ENCODE measurements around the gene CCN5. TPM values are rescaled to one million over a fixed set of nuclear protein-coding genes. Genes with fewer than 3 reads are reported as not detected.

CCN5 gene
- total and polyA plus RNA-seq, 2 of the 13 experiments (the other 11 are each of a cell fraction or from before 2014, with no cell fraction given), result 0.12 TPM; not detected in 1

DNA sequence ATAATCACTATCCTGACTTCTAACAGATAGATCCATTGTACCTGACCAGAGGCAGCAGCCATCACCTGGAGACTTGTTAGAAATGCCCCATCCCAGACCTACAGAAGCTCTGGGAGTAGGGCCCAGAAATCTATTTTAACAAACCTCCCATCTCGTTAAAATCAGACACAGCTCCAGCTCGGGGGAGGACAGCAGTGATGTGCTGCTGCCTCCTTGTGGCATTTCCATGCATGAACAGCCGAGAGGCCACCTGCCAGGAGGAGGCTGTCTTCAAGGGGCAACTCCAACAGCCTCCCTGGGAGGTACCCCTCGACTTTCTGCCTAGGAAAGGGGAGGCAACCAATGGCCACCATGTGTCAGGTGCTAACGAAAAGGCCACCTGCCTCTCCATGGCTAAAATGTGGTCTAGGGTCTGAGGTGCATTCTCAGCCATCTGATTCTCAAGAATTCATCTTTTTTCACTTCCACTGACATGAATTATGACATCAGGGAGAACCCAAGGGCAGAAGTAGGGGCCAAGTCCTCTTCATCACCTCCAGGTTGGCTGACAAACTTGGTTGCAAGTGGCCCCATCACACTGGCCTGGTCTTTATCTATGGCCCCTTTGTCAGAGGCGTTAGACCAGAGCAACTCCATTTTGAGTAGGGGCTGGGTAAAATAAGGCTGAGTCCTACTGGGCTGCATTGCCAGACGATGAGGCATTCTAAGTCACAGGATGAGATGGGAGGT is 18.3 kb downstream of the CCN5 start (continued):
- TF ChIP-seq, protein P1, sequence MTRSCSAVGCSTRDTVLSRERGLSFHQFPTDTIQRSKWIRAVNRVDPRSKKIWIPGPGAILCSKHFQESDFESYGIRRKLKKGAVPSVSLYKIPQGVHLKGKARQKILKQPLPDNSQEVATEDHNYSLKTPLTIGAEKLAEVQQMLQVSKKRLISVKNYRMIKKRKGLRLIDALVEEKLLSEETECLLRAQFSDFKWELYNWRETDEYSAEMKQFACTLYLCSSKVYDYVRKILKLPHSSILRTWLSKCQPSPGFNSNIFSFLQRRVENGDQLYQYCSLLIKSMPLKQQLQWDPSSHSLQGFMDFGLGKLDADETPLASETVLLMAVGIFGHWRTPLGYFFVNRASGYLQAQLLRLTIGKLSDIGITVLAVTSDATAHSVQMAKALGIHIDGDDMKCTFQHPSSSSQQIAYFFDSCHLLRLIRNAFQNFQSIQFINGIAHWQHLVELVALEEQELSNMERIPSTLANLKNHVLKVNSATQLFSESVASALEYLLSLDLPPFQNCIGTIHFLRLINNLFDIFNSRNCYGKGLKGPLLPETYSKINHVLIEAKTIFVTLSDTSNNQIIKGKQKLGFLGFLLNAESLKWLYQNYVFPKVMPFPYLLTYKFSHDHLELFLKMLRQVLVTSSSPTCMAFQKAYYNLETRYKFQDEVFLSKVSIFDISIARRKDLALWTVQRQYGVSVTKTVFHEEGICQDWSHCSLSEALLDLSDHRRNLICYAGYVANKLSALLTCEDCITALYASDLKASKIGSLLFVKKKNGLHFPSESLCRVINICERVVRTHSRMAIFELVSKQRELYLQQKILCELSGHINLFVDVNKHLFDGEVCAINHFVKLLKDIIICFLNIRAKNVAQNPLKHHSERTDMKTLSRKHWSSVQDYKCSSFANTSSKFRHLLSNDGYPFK (CRISPR knock-in tag; IDR thresholded peaks at IDR 0.05; ENCODE audit: borderline replicate concordance), result peak; percentile 41; the same call in 1 of the 2 replicates
- TF ChIP-seq CBX5 (CRISPR knock-in tag; IDR thresholded peaks at IDR 0.05; ENCODE audit: borderline replicate concordance), result peak; percentile 32; the same call in 1 of the 2 replicates
- 0 out of 2 replicates have a peak, but pooled peaks have one; percentile 19 for TF ChIP-seq SAP130 (CRISPR knock-in tag; IDR thresholded peaks at IDR 0.05; ENCODE audit: low read depth)
- TF ChIP-seq SP2 (CRISPR knock-in tag; IDR thresholded peaks at IDR 0.05), result no peak
- TF ChIP-seq KLF6 (CRISPR knock-in tag; IDR thresholded peaks at IDR 0.05), result no peak
- peak; percentile 15; the same call in 1 of the 2 replicates for TF ChIP-seq SOX5 (CRISPR knock-in tag; IDR thresholded peaks at IDR 0.05; ENCODE audit: borderline replicate concordance)
- TF ChIP-seq FOSL2 (CRISPR knock-in tag; IDR thresholded peaks at IDR 0.05), result peak; percentile 39; the same call in 1 of the 2 replicates
- peak; percentile 24; the same call in 1 of the 2 replicates for TF ChIP-seq ZBTB21 (CRISPR knock-in tag; IDR thresholded peaks at IDR 0.05)
- TF ChIP-seq YEATS2 (CRISPR knock-in tag; IDR thresholded peaks at IDR 0.05; ENCODE audit: borderline replicate concordance), result no peak
- 0 out of 2 replicates have a peak, but pooled peaks have one; percentile 41 for TF ChIP-seq ZNF280B (CRISPR knock-in tag; IDR thresholded peaks at IDR 0.05; ENCODE audit: borderline replicate concordance)
- peak; percentile 73 for TF ChIP-seq THAP11 (CRISPR knock-in tag; IDR thresholded peaks at IDR 0.05)
- TF ChIP-seq TCF7 (IDR thresholded peaks at IDR 0.05; ENCODE audit: low read depth), result no peak
- TF ChIP-seq MIER2 (CRISPR knock-in tag; IDR thresholded peaks at IDR 0.05), result peak; percentile 32; the same call in 1 of the 2 replicates
- TF ChIP-seq ZNF574 (CRISPR knock-in tag; IDR thresholded peaks at IDR 0.05), result peak; percentile 48; the same call in 1 of the 2 replicates
- no peak for TF ChIP-seq ARID2 (CRISPR knock-in tag; IDR thresholded peaks at IDR 0.05; ENCODE audit: borderline replicate concordance)
- TF ChIP-seq, protein P2, sequence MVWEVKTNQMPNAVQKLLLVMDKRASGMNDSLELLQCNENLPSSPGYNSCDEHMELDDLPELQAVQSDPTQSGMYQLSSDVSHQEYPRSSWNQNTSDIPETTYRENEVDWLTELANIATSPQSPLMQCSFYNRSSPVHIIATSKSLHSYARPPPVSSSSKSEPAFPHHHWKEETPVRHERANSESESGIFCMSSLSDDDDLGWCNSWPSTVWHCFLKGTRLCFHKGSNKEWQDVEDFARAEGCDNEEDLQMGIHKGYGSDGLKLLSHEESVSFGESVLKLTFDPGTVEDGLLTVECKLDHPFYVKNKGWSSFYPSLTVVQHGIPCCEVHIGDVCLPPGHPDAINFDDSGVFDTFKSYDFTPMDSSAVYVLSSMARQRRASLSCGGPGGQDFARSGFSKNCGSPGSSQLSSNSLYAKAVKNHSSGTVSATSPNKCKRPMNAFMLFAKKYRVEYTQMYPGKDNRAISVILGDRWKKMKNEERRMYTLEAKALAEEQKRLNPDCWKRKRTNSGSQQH (CRISPR knock-in tag; IDR thresholded peaks at IDR 0.05; ENCODE audit: low read depth), result 0 out of 2 replicates have a peak, but pooled peaks have one; percentile 30
- TF ChIP-seq, protein P3, sequence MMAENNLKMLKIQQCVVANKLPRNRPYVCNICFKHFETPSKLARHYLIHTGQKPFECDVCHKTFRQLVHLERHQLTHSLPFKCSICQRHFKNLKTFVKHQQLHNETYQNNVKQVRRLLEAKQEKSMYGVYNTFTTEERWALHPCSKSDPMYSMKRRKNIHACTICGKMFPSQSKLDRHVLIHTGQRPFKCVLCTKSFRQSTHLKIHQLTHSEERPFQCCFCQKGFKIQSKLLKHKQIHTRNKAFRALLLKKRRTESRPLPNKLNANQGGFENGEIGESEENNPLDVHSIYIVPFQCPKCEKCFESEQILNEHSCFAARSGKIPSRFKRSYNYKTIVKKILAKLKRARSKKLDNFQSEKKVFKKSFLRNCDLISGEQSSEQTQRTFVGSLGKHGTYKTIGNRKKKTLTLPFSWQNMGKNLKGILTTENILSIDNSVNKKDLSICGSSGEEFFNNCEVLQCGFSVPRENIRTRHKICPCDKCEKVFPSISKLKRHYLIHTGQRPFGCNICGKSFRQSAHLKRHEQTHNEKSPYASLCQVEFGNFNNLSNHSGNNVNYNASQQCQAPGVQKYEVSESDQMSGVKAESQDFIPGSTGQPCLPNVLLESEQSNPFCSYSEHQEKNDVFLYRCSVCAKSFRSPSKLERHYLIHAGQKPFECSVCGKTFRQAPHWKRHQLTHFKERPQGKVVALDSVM (CRISPR knock-in tag; IDR thresholded peaks at IDR 0.05), result 0 out of 2 replicates have a peak, but pooled peaks have one; percentile 25
- TF ChIP-seq ZFX (CRISPR knock-in tag; IDR thresholded peaks at IDR 0.05; ENCODE audit: low read depth), result 0 out of 2 replicates have a peak, but pooled peaks have one; percentile 19
